Astrocyte of the spinal cord (primary cell): ENCODE results near the gene RHOH.

ENCODE experiments used
- DNase-seq: peaks from one replicate; pipeline ENCODE4 v3.0.0; 2011; ENCODE audit warnings: low read depth, low spot score
- H3K4me3 ChIP-seq: 2 replicates; pipeline ENCODE4 v1.5.1; 2011; ENCODE audit warnings: low read depth, mild to moderate bottlenecking, low read length, moderate library complexity
- in situ Hi-C: cut with HindIII; loops from 2 replicates; pipeline ENCODE4 v1.10.0; 2017; ENCODE audit warnings: low sequenced_read_pairs
- TF ChIP-seq, protein P1 (sequence below): IDR thresholded peaks from 2 replicates; pipeline ENCODE4 v1.5.1; 2012; ENCODE audit warnings: low read depth, mild to moderate bottlenecking, low read length, inconsistent platforms

RHOH gene

DNA sequence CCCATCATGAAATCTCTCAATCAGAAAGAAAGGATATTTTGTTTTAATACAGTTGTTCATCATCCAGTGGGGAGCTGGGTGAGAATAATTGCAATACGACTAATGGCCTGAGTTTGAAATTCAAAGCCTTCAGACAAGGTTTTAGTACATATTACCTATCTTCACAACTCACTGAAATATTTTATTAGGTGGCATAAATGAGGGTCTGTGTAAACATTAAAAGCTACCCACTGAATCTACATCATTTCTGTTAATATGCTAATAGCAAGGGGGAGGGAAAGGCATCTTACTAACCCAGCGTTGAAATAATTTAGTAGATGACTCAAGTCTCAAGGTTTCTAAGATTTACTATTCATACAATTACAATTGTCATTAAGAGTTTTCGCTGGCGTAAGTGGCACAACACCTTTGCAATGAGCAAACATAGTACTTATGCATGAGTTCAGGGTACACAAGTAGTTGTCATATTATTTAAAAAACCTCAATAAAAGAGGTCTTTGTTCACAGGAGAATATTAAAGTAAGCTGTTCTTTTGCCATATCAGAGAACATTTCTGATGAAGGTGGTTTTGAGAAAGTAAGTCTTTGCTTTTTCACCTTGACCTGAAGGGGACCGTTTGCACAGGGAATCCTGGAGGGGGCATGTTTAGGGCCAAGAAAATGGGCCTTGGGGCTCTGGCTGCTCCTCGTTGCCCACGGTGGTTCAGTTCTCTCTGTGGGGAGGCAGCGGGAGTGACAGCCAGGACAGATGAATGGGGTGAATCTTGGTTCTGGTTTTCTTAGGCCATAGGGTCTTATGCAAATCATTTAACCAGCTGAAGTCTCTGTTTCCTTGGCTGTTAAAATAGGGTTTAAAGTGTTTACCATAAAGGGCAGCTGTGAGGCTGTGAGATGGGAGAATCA lies 4.5 kb upstream of the RHOH start:
- H3K4me3 ChIP-seq: no peak overlapping the region
- TF ChIP-seq, protein P1, sequence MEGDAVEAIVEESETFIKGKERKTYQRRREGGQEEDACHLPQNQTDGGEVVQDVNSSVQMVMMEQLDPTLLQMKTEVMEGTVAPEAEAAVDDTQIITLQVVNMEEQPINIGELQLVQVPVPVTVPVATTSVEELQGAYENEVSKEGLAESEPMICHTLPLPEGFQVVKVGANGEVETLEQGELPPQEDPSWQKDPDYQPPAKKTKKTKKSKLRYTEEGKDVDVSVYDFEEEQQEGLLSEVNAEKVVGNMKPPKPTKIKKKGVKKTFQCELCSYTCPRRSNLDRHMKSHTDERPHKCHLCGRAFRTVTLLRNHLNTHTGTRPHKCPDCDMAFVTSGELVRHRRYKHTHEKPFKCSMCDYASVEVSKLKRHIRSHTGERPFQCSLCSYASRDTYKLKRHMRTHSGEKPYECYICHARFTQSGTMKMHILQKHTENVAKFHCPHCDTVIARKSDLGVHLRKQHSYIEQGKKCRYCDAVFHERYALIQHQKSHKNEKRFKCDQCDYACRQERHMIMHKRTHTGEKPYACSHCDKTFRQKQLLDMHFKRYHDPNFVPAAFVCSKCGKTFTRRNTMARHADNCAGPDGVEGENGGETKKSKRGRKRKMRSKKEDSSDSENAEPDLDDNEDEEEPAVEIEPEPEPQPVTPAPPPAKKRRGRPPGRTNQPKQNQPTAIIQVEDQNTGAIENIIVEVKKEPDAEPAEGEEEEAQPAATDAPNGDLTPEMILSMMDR: no peak
- DNase-seq: no peak
- in situ Hi-C loops: no loop called here

DNA sequence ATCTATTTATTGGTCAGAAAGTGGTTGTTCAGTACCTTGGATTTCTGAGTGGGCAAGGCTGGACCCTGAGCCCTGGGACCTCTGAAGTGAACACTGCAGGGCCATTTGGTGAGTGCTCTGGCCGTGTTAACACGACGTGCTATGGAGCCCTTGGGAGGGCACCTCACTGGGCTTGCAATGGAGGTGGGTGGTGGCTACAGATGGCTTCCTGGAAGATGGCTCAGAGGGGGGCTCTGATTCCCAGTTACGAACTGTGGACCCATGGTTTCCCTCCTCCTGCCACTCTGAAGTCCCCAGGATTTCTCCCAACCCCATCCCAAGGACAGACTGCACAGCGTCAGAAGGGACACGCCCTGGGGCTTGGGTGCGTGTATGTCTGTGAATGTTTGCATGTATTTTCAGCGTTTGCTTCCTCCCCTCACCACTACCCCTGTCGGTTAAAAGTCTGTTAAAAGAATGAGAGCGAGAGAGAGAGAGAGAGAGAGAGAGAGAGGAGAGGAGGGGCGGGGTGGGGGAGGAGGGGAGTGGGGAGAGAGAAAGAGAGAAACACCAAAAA lies 3.7 kb upstream of the RHOH start:
- H3K4me3 ChIP-seq: no peak overlapping the region
- in situ Hi-C loops: no loop called here
- TF ChIP-seq, protein P1: no peak
- DNase-seq: no peak

DNA sequence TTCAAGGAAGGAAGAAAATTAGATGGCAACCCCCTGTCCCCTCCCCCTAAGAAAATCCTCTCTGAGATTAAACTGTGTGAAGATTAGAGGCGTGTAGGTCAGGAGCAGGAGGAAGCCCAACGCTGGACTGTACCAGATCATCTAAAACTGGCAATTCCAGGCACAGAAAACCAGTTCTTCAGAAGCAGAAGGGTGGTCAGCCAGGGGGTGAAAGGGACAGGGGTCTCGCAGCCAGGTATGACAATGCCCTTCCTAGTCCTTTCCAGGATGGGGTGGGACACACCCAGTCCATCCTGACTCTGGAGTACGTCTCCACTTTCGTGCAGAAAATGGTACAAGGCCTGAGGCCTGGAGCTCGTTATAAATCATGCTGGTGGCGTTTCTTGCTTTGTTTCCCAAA lies 3.3 kb upstream of the RHOH start:
- H3K4me3 ChIP-seq: no peak overlapping the region
- DNase-seq: no peak
- TF ChIP-seq, protein P1: no peak
- in situ Hi-C loops: no loop called here

DNA sequence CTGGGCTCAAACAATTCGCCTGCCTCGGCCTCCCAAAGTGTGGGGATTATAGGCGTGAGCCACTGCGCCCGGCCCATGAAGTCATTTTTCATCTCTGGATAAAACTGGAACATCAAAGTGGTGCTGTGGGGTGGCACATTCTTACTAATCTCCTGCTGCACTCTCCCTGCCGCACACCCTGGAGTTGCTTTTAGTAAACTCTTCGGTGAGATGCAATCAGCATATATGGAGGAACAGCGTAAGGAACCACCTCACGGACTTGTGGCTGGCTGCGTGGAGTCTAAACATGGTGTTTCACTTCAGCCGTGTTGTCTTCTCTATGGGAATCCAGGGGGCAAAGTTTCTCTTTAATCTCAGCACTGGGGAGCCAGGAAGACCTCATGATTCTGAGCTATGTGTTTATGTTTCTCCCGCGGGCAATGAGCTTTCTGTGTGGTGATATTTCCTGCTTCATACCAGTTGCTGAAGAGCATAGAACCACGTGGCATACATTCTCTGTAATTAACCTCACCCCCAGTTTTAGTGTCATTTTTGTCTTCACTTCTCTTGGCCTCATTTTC lies 2.1 kb upstream of the RHOH start:
- TF ChIP-seq, protein P1: no peak
- DNase-seq: no peak
- in situ Hi-C loops: no loop called here
- no peak overlapping the region for H3K4me3 ChIP-seq

DNA sequence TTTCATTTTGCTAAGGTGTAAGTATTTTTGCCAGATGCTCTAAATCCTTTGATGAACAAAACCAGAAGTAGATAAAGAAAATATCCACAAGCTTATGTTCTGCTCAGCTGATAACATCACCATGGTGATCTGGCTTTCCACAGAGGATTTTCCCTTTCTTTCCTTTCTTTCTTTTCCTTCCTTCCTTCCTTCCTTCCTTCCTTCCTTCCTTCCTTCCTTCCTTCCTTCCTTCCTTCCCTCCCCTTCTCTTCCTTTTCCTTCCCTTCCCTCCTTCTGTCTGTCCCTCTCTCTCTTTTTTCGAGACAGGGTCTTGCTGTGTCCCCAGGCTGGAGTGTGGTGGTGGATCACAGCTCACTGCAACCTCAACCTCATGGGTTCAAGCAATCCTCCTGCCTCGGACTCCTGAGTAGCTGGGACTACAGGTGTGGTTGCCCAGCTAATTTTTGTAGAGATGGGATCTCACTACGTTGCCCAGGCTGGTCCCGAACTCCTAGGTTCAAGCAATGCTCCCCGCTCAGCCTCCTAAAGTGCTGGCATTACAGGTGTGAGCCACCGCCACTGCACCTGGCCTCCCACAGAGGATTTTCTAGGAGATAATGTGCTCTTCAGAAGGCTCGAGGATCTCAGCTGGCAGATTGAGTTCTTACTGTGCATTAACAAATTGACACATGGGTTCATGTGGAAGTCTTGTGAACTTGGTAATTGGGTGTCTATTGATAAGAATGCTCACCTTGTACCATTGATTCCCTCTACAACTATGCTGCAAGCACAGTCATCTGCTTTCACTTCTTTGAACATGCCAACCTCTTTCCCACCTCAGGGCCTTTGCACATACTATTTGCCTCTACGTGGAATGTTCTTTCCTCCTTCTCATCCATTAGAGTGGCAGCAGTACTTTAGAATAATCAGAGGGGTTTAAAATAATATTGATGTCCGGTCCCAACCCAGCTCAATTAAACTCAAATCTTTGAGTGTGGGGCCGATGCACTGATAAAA lies 1.4 kb upstream of the RHOH start:
- TF ChIP-seq, protein P1: no peak
- in situ Hi-C loops: no loop called here
- no peak for DNase-seq

DNA sequence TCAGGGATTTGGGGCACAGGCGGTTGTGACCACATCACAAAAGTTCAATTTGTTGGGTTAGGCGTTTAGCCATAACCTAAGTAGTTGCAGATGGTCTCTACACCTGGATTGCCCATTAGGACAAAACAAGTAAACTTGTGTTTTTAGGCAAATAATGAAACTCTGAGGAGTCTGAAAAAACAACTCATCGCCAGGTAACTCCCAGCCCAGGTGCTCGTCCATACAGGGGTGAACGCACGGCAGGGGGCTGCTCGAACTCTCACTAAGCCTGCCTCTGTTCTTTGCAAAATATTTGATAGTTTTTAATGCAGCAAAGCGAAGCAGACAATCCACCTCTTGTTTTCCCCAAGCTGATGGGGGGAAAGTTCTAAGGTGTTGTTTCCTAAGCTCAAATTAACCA lies 559 bp upstream of the RHOH start:
- DNase-seq: no peak
- in situ Hi-C loops: no loop called here
- no peak overlapping the region for H3K4me3 ChIP-seq
- TF ChIP-seq, protein P1: no peak

More for the DNA sequence above, 1.4 kb upstream of the RHOH start:
- H3K4me3 ChIP-seq: no peak overlapping the region
